ENCODE measurements around the gene BET1.

DNA sequence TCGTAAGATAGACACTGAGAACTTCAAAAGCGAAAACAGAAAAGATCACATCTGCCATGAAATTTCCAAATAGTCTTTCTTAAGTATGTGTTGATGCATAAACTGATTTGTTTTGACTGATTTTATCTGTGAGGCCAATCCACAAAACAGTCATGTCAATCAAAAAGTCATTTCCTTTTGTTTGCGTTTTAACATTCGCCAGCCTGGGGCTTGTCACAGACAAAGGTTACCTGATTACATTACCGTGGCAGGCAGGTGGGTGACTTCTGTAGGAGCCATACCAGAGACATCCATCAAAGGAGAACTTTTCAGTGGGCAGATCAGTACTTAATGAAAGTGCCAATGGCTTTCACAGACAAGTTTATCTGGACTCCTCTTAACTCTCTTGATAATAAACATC is 45.5 kb upstream of the BET1 start:
- TF ChIP-seq, protein P1, sequence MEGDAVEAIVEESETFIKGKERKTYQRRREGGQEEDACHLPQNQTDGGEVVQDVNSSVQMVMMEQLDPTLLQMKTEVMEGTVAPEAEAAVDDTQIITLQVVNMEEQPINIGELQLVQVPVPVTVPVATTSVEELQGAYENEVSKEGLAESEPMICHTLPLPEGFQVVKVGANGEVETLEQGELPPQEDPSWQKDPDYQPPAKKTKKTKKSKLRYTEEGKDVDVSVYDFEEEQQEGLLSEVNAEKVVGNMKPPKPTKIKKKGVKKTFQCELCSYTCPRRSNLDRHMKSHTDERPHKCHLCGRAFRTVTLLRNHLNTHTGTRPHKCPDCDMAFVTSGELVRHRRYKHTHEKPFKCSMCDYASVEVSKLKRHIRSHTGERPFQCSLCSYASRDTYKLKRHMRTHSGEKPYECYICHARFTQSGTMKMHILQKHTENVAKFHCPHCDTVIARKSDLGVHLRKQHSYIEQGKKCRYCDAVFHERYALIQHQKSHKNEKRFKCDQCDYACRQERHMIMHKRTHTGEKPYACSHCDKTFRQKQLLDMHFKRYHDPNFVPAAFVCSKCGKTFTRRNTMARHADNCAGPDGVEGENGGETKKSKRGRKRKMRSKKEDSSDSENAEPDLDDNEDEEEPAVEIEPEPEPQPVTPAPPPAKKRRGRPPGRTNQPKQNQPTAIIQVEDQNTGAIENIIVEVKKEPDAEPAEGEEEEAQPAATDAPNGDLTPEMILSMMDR (IDR thresholded peaks at IDR 0.05) = no peak
- TF ChIP-seq POLR2A (IDR thresholded peaks at IDR 0.05) (no peak), POLR2AphosphoS5 (IDR thresholded peaks at IDR 0.05) (no peak)

Data from suprapubic skin (tissue), 4 donors.